ENCODE data around the gene SMIM36. TPM values are rescaled to one million over a fixed set of nuclear protein-coding genes. Genes with fewer than 3 reads are reported as not detected.
"Not testable (repeated sequence)": the region's sequence is repeated elsewhere in the genome, so short reads cannot be mapped to it uniquely, and the experiment has no call there.

The SMIM36 gene
- total RNA-seq, 2 experiments from 2014 or later, result not detected

- Mint-ChIP-seq H3K27me3 (peaks cover 42% of the 10 kb centered on the region), H3K27ac (no peak overlapping the region), H3K36me3 (no peaks in the 10 kb centered on the region), H3K4me1 (no peaks in the 10 kb centered on the region), H3K9me3 (ENCODE audit: low read depth) (no peaks in the 10 kb centered on the region), H3K4me3 (no peak overlapping the region)
- ATAC-seq (no peak), DNase-seq (no peak)
- CTCF ChIA-PET, result no interaction called here
Observed at GRCh38 chr17:55492781-55493341, 18.4 kb downstream of the SMIM36 start.

- DNase-seq, result no peak
- CTCF ChIA-PET, result no interaction called here
- H3K27ac Mint-ChIP-seq, result no peak overlapping the region
- no peaks in the 10 kb centered on the region for H3K9me3 Mint-ChIP-seq (ENCODE audit: low read depth)
- H3K27me3 Mint-ChIP-seq, result peaks cover 47% of the 10 kb centered on the region
- no peak overlapping the region for H3K4me3 Mint-ChIP-seq
- H3K4me1 Mint-ChIP-seq, result no peaks in the 10 kb centered on the region
- H3K36me3 Mint-ChIP-seq, result no peaks in the 10 kb centered on the region
- no peak for ATAC-seq
Observed at GRCh38 chr17:55490376-55490775, 20.9 kb downstream of the SMIM36 start.

- Mint-ChIP-seq H3K4me3 (no peak overlapping the region), H3K27me3 (peaks cover 41% of the 10 kb centered on the region), H3K27ac (no peak overlapping the region), H3K9me3 (ENCODE audit: low read depth) (no peaks in the 10 kb centered on the region), H3K36me3 (no peaks in the 10 kb centered on the region), H3K4me1 (no peaks in the 10 kb centered on the region)
- CTCF ChIA-PET, result no interaction called here
- DNase-seq (no peak), ATAC-seq (no peak)
Observed at GRCh38 chr17:55487695-55488432, 23.4 kb downstream of the SMIM36 start.

DNA sequence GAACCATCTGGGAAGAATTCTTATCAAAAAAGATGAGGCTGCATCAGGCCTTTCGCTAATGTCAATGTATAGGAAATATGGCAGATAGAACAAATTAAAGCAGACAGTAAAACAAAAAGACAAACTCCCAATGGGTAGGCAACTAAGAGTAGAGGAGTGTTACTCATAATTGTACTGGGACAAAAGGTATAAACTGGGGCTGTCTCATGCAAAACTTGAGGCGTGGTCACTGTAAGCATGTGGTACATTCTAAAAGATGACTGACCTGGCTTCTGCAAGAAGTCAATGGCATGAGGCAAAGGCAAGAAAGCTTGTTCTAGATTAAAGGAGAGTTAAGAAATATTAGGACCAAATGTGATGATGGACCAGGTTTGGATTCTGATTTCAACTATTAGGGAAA, 26.7 kb downstream of the SMIM36 start:
- ATAC-seq (no peak), DNase-seq (no peak)
- CTCF ChIA-PET, result no interaction called here
- H3K36me3 Mint-ChIP-seq, result no peaks in the 10 kb centered on the region
- no peaks in the 10 kb centered on the region for H3K9me3 Mint-ChIP-seq (ENCODE audit: low read depth)
- peaks cover 31% of the 10 kb centered on the region for H3K27me3 Mint-ChIP-seq
- no peaks in the 10 kb centered on the region for H3K4me1 Mint-ChIP-seq
- H3K27ac Mint-ChIP-seq, result no peak overlapping the region
- H3K4me3 Mint-ChIP-seq, result no peak overlapping the region

GRCh38 chr17:55482591-55483389, 28.5 kb downstream of the SMIM36 start:
- ATAC-seq (no peak), DNase-seq (no peak)
- H3K4me1 Mint-ChIP-seq, result no peaks in the 10 kb centered on the region
- no peaks in the 10 kb centered on the region for H3K9me3 Mint-ChIP-seq (ENCODE audit: low read depth)
- no peaks in the 10 kb centered on the region for H3K36me3 Mint-ChIP-seq
- no peak overlapping the region for H3K4me3 Mint-ChIP-seq
- peaks cover 31% of the 10 kb centered on the region for H3K27me3 Mint-ChIP-seq
- no peak overlapping the region for H3K27ac Mint-ChIP-seq
- CTCF ChIA-PET, result interaction anchor here (1.5 kb wide), 1 partner anchor 44 kb away, joined by 4 read pairs; no protein-coding TSS in a partner anchor

DNA sequence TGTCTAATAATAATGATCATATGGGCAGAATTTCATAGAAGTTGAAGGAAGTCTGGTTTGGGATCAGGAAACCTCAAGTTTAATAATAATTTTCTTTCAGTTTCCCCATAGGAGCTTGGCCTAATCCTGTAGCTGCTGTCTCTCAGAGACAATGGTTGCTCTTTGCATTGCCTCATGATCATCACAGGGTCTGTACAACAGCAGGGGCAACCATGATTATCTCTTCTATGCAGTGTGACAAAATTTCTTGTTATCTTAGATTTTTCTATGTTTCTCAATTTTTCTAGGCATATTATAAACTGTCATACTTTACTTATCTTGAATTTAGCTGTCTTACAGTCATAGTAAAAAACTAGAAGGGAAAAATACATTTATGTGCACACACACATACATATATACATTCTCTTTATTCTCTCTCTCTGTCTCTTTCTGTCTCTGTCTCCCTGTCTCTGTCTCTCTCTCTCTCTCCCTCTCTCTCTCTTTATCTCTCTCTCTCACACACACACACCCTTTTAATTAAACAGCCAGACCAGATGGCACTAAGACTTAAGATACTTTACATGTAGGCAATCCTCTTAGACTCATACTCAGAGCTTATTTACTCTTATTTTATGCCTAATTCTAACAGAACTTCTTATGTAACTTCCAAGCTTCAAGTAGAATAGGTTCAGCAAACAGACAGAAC, 30.5 kb downstream of the SMIM36 start:
- no peak overlapping the region for H3K4me3 Mint-ChIP-seq

GRCh38 chr17:55479903-55480302, 31.3 kb downstream of the SMIM36 start:
- ATAC-seq (no peak), DNase-seq (no peak)
- no peak overlapping the region for H3K27ac Mint-ChIP-seq
- no peaks in the 10 kb centered on the region for H3K9me3 Mint-ChIP-seq (ENCODE audit: low read depth)
- H3K36me3 Mint-ChIP-seq, result no peaks in the 10 kb centered on the region
- CTCF ChIA-PET, result no interaction called here
- H3K4me1 Mint-ChIP-seq, result no peaks in the 10 kb centered on the region
- no peak overlapping the region for H3K4me3 Mint-ChIP-seq
- H3K27me3 Mint-ChIP-seq, result peaks cover 24% of the 10 kb centered on the region

More for the DNA sequence above, 30.5 kb downstream of the SMIM36 start:
- H3K27me3 Mint-ChIP-seq, result peaks cover 24% of the 10 kb centered on the region
- DNase-seq, result no peak
- H3K9me3 Mint-ChIP-seq (ENCODE audit: low read depth), result no peaks in the 10 kb centered on the region
- CTCF ChIA-PET, result no interaction called here
- no peaks in the 10 kb centered on the region for H3K36me3 Mint-ChIP-seq
- H3K4me1 Mint-ChIP-seq, result no peaks in the 10 kb centered on the region
- ATAC-seq, result no peak
- H3K27ac Mint-ChIP-seq, result no peak overlapping the region

DNA sequence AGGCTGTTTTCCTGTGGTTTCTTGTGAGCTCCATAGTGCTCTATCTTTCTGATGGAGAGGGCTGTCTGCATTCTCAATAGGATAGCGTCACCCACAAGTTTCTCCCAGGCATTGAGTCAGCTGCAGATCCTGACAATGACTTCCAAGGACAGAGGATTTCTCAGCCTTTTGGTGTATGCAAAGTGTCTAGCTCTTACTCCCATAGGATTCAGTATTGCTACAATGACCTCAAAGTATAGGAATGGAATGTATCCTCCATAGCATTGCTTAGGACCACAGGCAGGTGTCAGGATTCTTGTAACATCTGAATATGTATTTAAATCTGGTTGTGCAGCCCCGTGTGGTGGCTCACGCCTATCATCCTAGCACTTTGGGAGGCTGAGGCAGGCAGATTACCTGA, 32.3 kb downstream of the SMIM36 start:
- no peak for ATAC-seq
- Mint-ChIP-seq H3K27ac (no peak overlapping the region), H3K9me3 (ENCODE audit: low read depth) (no peaks in the 10 kb centered on the region), H3K27me3 (peaks cover 22% of the 10 kb centered on the region), H3K4me3 (no peak overlapping the region), H3K36me3 (no peaks in the 10 kb centered on the region), H3K4me1 (no peaks in the 10 kb centered on the region)
- CTCF ChIA-PET, result no interaction called here
- no peak for DNase-seq

DNA sequence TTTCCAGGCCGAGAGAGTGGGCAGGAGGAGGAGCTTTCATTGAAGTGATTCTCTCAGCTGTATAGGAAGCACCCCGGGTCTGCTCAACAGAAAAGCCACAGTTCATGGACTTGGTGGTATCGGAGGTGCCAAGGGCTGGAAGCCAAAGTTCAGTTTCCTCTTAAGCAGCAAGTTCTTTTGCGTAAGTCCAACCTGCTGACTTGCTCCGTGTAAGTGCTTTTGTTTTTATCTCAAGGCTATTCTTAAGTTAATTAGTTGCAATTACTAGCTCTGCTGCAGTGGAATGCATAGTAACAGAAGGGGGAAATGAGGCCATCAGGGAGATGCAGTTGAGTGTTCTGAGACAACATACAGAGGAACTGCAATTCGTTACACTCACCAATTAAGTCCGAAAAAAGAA, 44.6 kb downstream of the SMIM36 start:
- H3K4me1 Mint-ChIP-seq, result peaks cover 7% of the 10 kb centered on the region

GRCh38 chr17:55465771-55466170, 45.5 kb downstream of the SMIM36 start:
- ATAC-seq; H3K36me3 Mint-ChIP-seq; DNase-seq; H3K27ac Mint-ChIP-seq; H3K4me3 Mint-ChIP-seq; H3K4me1 Mint-ChIP-seq; CTCF ChIA-PET; H3K27me3 Mint-ChIP-seq; H3K9me3 Mint-ChIP-seq (ENCODE audit: low read depth): not testable (repeated sequence)

More for the DNA sequence above, 44.6 kb downstream of the SMIM36 start:
- no peak for DNase-seq
- H3K4me3 Mint-ChIP-seq, result no peak overlapping the region
- H3K27ac Mint-ChIP-seq, result no peak overlapping the region
- no peaks in the 10 kb centered on the region for H3K27me3 Mint-ChIP-seq
- ATAC-seq, result no peak
- H3K9me3 Mint-ChIP-seq (ENCODE audit: low read depth), result no peaks in the 10 kb centered on the region
- CTCF ChIA-PET, result no interaction called here
- H3K36me3 Mint-ChIP-seq, result no peaks in the 10 kb centered on the region

DNA sequence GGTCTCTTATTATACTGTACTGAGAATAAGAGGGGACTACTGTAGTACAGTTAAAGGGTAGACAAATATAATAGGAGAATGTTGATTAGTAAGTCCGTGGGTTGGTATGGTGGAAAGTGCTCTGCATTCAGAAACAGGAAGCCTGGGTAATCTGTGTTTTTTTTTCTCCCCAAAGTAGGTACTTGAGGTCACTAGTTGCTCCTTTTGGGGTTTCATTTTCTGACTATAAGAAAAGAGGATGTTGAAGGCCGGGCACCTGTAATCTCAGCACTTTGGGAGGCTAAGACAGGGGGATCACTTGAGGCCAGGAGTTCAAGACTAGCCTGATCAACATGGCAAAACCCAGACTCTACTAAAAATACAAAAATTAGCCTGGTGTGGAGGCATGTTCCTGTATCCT, 47.7 kb downstream of the SMIM36 start:
- DNase-seq (no peak), ATAC-seq (peak; percentile 47)
- Mint-ChIP-seq H3K36me3 (no peaks in the 10 kb centered on the region), H3K4me1 (peaks cover 12% of the 10 kb centered on the region), H3K9me3 (ENCODE audit: low read depth) (no peaks in the 10 kb centered on the region), H3K27ac (no peak overlapping the region), H3K4me3 (no peak overlapping the region), H3K27me3 (peaks cover 2% of the 10 kb centered on the region)
- CTCF ChIA-PET, result no interaction called here

- Mint-ChIP-seq H3K27ac (no peak overlapping the region), H3K4me1 (peaks cover 20% of the 10 kb centered on the region), H3K4me3 (no peak overlapping the region), H3K9me3 (ENCODE audit: low read depth) (no peaks in the 10 kb centered on the region), H3K27me3 (peaks cover 2% of the 10 kb centered on the region), H3K36me3 (no peaks in the 10 kb centered on the region)
- no peak for DNase-seq
- CTCF ChIA-PET, result no interaction called here
- no peak for ATAC-seq
Observed at GRCh38 chr17:55462711-55463110, 48.5 kb downstream of the SMIM36 start.

DNA sequence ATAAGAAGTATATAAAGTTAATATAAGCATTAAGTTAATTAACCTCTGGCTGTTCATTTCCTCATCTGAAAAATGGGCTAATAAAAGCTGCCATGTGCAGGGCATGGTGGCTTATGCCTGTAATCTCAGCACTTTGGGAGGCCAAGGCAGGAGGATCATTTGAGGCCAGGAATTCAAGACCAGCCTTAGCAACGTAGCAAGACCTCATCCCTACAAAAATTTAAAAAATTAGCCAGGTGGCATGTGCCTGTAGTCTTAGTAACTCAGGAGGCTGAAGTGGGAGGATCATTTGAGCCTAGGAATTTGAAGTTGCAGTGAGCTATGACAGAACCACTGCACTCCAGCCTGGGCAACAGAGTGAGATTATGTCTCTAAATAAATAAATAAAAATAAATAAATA, 49.0 kb downstream of the SMIM36 start:
- CTCF ChIA-PET, result no interaction called here
- no peaks in the 10 kb centered on the region for H3K9me3 Mint-ChIP-seq (ENCODE audit: low read depth)
- DNase-seq (no peak), ATAC-seq (no peak)
- no peak overlapping the region for H3K27ac Mint-ChIP-seq
- peaks cover 2% of the 10 kb centered on the region for H3K27me3 Mint-ChIP-seq
- H3K36me3 Mint-ChIP-seq, result no peaks in the 10 kb centered on the region
- H3K4me3 Mint-ChIP-seq, result no peak overlapping the region
- peaks cover 20% of the 10 kb centered on the region for H3K4me1 Mint-ChIP-seq
